ENCODE measurements around the gene ARMC7. TPM values are rescaled to one million over a fixed set of nuclear protein-coding genes. Genes with fewer than 3 reads are reported as not detected.
A peak's percentile ranks its signal among the peaks of the same experiment; 100 is the strongest.

Gene ARMC7
- total and polyA plus RNA-seq, 2 donors (not counting 1 experiment from before 2014, with no cell fraction given), result 3.1 to 5.9 TPM

DNA sequence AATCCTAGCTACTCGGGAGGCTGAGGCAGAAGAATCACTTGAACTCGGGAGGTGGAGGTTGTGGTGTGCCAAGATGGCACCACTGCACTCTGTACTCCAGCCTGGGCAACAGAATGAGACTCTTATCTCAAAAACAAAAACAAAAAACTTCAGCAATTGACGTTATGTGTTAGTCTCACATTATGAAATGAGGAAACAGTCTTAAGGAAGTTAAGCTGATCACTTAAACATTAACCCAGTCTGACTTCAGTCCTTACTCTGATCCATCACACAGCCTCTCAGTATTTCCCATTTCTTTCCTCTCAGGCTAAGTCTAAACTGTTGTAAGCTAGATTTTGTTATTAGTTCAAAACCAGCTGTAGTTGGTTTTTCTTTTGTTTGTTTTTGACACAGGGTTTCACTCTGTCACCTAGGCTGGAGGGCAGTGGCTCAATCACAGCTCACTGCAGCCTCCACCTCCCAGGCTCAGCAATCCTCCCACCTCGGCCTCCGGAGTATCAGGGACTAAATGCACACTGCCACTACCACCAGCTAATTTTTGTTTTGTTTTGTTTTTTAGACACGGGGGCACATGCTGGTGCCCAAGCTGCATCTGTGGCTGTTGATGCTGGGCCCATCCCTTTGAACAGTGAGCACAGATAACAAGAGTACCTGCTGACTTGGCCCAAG, 38.2 kb downstream of the ARMC7 start:
- Histone ChIP-seq H3K36me3 (ENCODE audit: control insufficient read depth, insufficient read depth, low read length) (peaks cover 10% of the 10 kb centered on the region), H4K20me1 (ENCODE audit: control insufficient read depth, extremely low read depth, insufficient read depth, low read length) (no peaks in the 10 kb centered on the region), H3K27me3 (ENCODE audit: control insufficient read depth, insufficient read depth, low read length) (no peaks in the 10 kb centered on the region), H3K27ac (ENCODE audit: insufficient read depth, low read length) (no peak overlapping the region), H3K4me1 (ENCODE audit: control insufficient read depth, extremely low read depth, insufficient read depth, low read length) (peaks cover 8% of the 10 kb centered on the region), H3K4me2 (ENCODE audit: extremely low read depth, insufficient read depth, low read length) (no peak overlapping the region), H3K9ac (ENCODE audit: insufficient read depth, low read length) (no peak overlapping the region), H2AFZ (ENCODE audit: low read length) (no peak overlapping the region), H3K79me2 (ENCODE audit: control insufficient read depth, insufficient read depth, low read length) (peaks cover 52% of the 10 kb centered on the region), H3K9me3 (ENCODE audit: control insufficient read depth, insufficient read depth, low read depth, low read length) (no peaks in the 10 kb centered on the region), H3K4me3 (replicated peaks in 1 of 4; ENCODE audit: control extremely low read depth in 1 of 4, insufficient read depth in 1 of 4, low read depth in 3 of 4, low read length in 4 of 4) (no peak overlapping the region)
- TF ChIP-seq, protein P1, sequence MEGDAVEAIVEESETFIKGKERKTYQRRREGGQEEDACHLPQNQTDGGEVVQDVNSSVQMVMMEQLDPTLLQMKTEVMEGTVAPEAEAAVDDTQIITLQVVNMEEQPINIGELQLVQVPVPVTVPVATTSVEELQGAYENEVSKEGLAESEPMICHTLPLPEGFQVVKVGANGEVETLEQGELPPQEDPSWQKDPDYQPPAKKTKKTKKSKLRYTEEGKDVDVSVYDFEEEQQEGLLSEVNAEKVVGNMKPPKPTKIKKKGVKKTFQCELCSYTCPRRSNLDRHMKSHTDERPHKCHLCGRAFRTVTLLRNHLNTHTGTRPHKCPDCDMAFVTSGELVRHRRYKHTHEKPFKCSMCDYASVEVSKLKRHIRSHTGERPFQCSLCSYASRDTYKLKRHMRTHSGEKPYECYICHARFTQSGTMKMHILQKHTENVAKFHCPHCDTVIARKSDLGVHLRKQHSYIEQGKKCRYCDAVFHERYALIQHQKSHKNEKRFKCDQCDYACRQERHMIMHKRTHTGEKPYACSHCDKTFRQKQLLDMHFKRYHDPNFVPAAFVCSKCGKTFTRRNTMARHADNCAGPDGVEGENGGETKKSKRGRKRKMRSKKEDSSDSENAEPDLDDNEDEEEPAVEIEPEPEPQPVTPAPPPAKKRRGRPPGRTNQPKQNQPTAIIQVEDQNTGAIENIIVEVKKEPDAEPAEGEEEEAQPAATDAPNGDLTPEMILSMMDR (conservative IDR thresholded peaks at IDR 0.05 in 1 of 2, IDR thresholded peaks at IDR 0.05 in 1 of 2; ENCODE audit: low read depth in 1 of 2, low read length in 2 of 2), result no peak
- TF ChIP-seq EZH2 (IDR thresholded peaks at IDR 0.05; ENCODE audit: low read length, missing control alignments), result no peak
- no peak for DNase-seq (ENCODE audit: low read depth in 2 of 2)

DNA sequence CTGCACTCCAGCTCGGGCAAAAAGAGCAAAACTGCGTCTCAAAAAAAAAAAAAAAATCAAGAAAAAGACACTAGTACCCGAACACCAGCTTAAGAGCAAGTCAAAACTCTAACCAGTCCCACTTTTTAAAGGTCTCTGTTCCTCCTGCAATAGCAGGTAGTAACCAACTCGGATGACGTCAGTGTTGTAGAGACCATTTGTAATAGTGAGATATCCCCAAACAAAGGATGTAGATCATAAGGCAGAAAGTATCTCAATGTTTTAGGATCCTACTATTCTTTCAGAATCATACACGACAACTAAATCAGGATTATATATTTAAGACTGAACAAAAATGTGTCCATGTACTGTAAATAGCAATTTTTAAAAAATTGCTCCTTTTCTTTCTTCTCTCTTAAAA, 42.2 kb downstream of the ARMC7 start:
- Histone ChIP-seq H3K27me3 (ENCODE audit: control insufficient read depth, insufficient read depth, low read length) (no peaks in the 10 kb centered on the region), H3K9me3 (ENCODE audit: control insufficient read depth, insufficient read depth, low read depth, low read length) (no peaks in the 10 kb centered on the region), H3K4me1 (ENCODE audit: control insufficient read depth, extremely low read depth, insufficient read depth, low read length) (peaks cover 8% of the 10 kb centered on the region), H3K9ac (ENCODE audit: insufficient read depth, low read length) (no peak overlapping the region), H3K79me2 (ENCODE audit: control insufficient read depth, insufficient read depth, low read length) (peaks cover 64% of the 10 kb centered on the region), H3K4me3 (replicated peaks in 1 of 4; ENCODE audit: control extremely low read depth in 1 of 4, insufficient read depth in 1 of 4, low read depth in 3 of 4, low read length in 4 of 4) (peak overlapping the region; percentile 21 to 96 (median 92)), H2AFZ (ENCODE audit: low read length) (no peak overlapping the region), H3K27ac (ENCODE audit: insufficient read depth, low read length) (no peak overlapping the region), H4K20me1 (ENCODE audit: control insufficient read depth, extremely low read depth, insufficient read depth, low read length) (no peaks in the 10 kb centered on the region), H3K4me2 (ENCODE audit: extremely low read depth, insufficient read depth, low read length) (peak overlapping the region; percentile 98), H3K36me3 (ENCODE audit: control insufficient read depth, insufficient read depth, low read length) (peaks cover 4% of the 10 kb centered on the region)
- TF ChIP-seq EZH2 (IDR thresholded peaks at IDR 0.05; ENCODE audit: low read length, missing control alignments), result no peak
- TF ChIP-seq, protein P1 (conservative IDR thresholded peaks at IDR 0.05 in 1 of 2, IDR thresholded peaks at IDR 0.05 in 1 of 2; ENCODE audit: low read depth in 1 of 2, low read length in 2 of 2), result no peak
- peak; percentile 25 to 53 for DNase-seq (ENCODE audit: low read depth in 2 of 2)

DNA sequence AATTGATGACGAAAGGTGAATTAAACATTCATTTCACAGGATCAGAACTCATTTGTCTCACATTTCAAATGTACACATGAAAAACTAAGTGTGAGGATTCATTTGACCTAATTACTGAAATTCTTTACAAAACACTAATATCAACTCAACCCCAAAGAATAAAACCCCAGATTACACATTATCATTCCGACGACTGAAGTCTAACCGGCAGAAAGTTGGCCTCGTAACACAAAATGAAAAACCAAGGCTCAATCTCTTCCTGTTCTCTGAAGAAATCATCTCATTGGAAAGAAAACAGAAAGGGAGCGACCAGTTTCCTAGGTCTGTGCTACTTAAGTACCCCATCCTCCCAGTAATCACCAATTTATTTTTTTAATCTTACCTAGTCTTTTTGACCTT, 42.8 kb downstream of the ARMC7 start:
- DNase-seq (ENCODE audit: low read depth in 2 of 2), result peak in 1 of 2 donors; percentile 22
- Histone ChIP-seq H3K4me3 (replicated peaks in 1 of 4; ENCODE audit: control extremely low read depth in 1 of 4, insufficient read depth in 1 of 4, low read depth in 3 of 4, low read length in 4 of 4) (peak overlapping the region; percentile 89 to 96 (median 96)), H3K27me3 (ENCODE audit: control insufficient read depth, insufficient read depth, low read length) (no peaks in the 10 kb centered on the region), H4K20me1 (ENCODE audit: control insufficient read depth, extremely low read depth, insufficient read depth, low read length) (no peaks in the 10 kb centered on the region), H3K27ac (ENCODE audit: insufficient read depth, low read length) (peak overlapping the region; percentile 80), H3K79me2 (ENCODE audit: control insufficient read depth, insufficient read depth, low read length) (peaks cover 64% of the 10 kb centered on the region), H3K36me3 (ENCODE audit: control insufficient read depth, insufficient read depth, low read length) (peaks cover 4% of the 10 kb centered on the region), H3K4me2 (ENCODE audit: extremely low read depth, insufficient read depth, low read length) (peak overlapping the region; percentile 98), H2AFZ (ENCODE audit: low read length) (no peak overlapping the region), H3K9me3 (ENCODE audit: control insufficient read depth, insufficient read depth, low read depth, low read length) (no peaks in the 10 kb centered on the region), H3K9ac (ENCODE audit: insufficient read depth, low read length) (peak overlapping the region; percentile 23), H3K4me1 (ENCODE audit: control insufficient read depth, extremely low read depth, insufficient read depth, low read length) (peaks cover 8% of the 10 kb centered on the region)
- TF ChIP-seq EZH2 (IDR thresholded peaks at IDR 0.05; ENCODE audit: low read length, missing control alignments), result no peak
- TF ChIP-seq, protein P1 (conservative IDR thresholded peaks at IDR 0.05 in 1 of 2, IDR thresholded peaks at IDR 0.05 in 1 of 2; ENCODE audit: low read depth in 1 of 2, low read length in 2 of 2), result no peak
